Thoracic aorta (tissue), 2 donors: ENCODE measurements around the gene FNDC11. TPM values are rescaled to one million over a fixed set of nuclear protein-coding genes. Genes with fewer than 3 reads are reported as not detected.

Experiments
- ATAC-seq: fragments of 150-250 bp; one replicate; pipeline ENCODE4 v1.8.0; 2017; ENCODE audit warnings: low read depth; ENCODE audit not compliant: insufficient number of reproducible peaks, low FRiP score
- DNase-seq: peaks from one replicate; pipeline ENCODE4 v3.0.0-alpha.2; 2020; ENCODE audit warnings: low spot score
- H3K27ac ChIP-seq, 2 donors: fragments of 200-600 bp; sonication (generic); 1 replicate in 1 of 2; 2 replicates in 1 of 2; pipeline ENCODE4 v1.5.1; 2016; ENCODE audit warnings: mild to moderate bottlenecking in 2 of 2, moderate library complexity in 2 of 2
- H3K27me3 ChIP-seq: fragments of 200-600 bp; sonication (generic); replicated peaks from 2 replicates; pipeline ENCODE4 v1.6.0; 2016; ENCODE audit warnings: mild to moderate bottlenecking; ENCODE audit not compliant: insufficient read depth
- H3K36me3 ChIP-seq: fragments of 200-600 bp; sonication (generic); one replicate; pipeline ENCODE4 v1.5.1; 2016
- H3K4me1 ChIP-seq, 2 donors: fragments of 200-600 bp; sonication (generic); 1 replicate in 1 of 2; 2 replicates in 1 of 2; pipeline versions ENCODE4 v1.5.1 to v1.6.0; 2016; ENCODE audit warnings: low read depth in 2 of 2, mild to moderate bottlenecking in 1 of 2; ENCODE audit not compliant: control insufficient read depth in 1 of 2
- H3K4me3 ChIP-seq: fragments of 200-600 bp; sonication (generic); 2 replicates; pipeline ENCODE4 v1.5.1; 2016; ENCODE audit warnings: mild to moderate bottlenecking
- H3K9me3 ChIP-seq: fragments of 200-600 bp; sonication (generic); 2 replicates; pipeline ENCODE4 v1.5.1; 2016
- total RNA-seq, 2 donors: library from RNA; depleted of rRNA; stranded (reverse); fragments of >200 nt; gene quantifications; one replicate each; pipeline versions ENCODE4 v1.1.0 to v1.2.3, GENCODE V29; 2016
- TF ChIP-seq, protein P1 (sequence below): fragments of 200-600 bp; sonication (generic); IDR thresholded peaks from one replicate; pipeline ENCODE4 v1.5.1; 2019; ENCODE audit warnings: antibody characterized with exemption

FNDC11 gene
- total RNA-seq, 2 donors from 2014 or later = 0.54 TPM; not detected in 1

- Histone ChIP-seq H3K36me3 (no peaks in the 10 kb centered on the region), H3K9me3 (no peaks in the 10 kb centered on the region), H3K27me3 (no peaks in the 10 kb centered on the region), H3K4me3 (peak overlapping the region; percentile 65), H3K27ac (no peak overlapping the region), H3K4me1 (peaks cover 0 to 5% of the 10 kb centered on the region in 2 donors)
- TF ChIP-seq, protein P1, sequence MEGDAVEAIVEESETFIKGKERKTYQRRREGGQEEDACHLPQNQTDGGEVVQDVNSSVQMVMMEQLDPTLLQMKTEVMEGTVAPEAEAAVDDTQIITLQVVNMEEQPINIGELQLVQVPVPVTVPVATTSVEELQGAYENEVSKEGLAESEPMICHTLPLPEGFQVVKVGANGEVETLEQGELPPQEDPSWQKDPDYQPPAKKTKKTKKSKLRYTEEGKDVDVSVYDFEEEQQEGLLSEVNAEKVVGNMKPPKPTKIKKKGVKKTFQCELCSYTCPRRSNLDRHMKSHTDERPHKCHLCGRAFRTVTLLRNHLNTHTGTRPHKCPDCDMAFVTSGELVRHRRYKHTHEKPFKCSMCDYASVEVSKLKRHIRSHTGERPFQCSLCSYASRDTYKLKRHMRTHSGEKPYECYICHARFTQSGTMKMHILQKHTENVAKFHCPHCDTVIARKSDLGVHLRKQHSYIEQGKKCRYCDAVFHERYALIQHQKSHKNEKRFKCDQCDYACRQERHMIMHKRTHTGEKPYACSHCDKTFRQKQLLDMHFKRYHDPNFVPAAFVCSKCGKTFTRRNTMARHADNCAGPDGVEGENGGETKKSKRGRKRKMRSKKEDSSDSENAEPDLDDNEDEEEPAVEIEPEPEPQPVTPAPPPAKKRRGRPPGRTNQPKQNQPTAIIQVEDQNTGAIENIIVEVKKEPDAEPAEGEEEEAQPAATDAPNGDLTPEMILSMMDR = no peak
- peak; percentile 5 for ATAC-seq
- no peak for DNase-seq
Measured at GRCh38 chr20:63538204-63539091, 15.5 kb upstream of the FNDC11 start.

DNA sequence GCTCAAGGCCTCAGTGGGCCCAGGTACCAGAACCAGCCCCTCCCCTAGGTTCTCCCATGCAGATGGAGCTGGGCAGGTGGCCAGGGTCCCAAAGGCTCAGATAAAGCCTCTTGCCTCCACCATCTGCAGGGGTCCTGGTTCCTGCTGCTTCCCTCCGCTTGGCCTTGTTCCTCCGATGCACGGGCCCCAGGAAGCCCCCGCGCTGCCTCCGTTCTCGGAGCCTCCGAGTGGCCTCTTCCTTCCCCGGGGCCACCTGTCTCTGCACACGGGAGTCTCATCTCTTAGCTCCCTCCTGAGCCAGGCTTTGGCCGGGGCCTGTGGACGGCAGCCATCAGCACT lies 14.9 kb upstream of the FNDC11 start:
- Histone ChIP-seq H3K4me3 (no peak overlapping the region), H3K36me3 (no peaks in the 10 kb centered on the region), H3K27ac (no peak overlapping the region), H3K9me3 (no peaks in the 10 kb centered on the region), H3K4me1 (peaks cover 0 to 5% of the 10 kb centered on the region in 2 donors), H3K27me3 (no peaks in the 10 kb centered on the region)
- ATAC-seq (no peak), DNase-seq (no peak)
- TF ChIP-seq, protein P1 = no peak

DNA sequence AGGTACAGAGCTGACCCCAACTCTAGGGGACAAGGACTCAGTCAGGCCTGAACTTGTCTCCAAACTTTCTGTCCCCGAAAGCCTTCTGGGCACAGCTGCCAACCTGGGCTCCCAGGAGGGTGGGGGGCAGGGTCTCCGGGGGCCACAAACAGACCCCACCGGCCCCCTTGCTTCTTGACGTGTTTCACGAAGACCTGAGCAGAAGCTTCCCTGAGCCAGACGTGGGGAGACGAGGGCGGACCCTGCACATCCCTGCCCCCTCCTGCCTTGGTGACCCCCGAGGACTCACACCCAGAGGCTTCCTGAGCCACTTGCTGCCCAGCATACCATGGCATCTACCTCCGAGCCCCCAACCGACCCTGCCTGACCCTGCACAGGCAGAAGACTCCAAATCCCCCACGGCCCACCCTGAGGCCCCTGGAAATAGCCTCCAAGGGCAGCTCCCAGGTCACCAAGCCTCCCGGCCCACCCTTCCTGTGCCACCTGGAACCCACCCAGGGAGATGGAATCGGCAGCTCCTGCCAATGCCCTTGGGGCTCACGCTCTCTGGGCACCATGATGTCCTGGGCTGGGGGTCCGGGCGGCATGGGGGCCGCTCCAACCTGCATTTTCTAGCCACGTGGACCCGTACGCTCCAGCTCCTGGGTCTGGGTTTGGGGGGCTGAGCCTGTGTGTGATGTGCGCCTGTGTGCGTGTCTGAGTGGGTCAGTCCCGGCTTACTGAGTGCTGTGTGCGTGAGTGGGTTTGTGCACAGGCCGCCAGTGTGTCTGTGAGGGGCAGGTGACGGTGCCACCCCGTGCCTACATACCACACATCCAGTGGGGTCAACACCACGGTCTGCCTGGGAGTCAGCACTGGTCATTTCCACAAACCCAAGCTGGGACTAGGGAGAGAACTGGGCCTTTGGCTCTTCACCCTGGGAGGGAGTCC lies 14.3 kb upstream of the FNDC11 start:
- H3K27ac ChIP-seq = no peak overlapping the region
- peaks cover 0 to 5% of the 10 kb centered on the region in 2 donors for H3K4me1 ChIP-seq
- TF ChIP-seq, protein P1 = no peak
- H3K4me3 ChIP-seq = no peak overlapping the region
- DNase-seq = no peak
- H3K27me3 ChIP-seq = no peaks in the 10 kb centered on the region
- H3K36me3 ChIP-seq = no peaks in the 10 kb centered on the region
- H3K9me3 ChIP-seq = no peaks in the 10 kb centered on the region
- ATAC-seq = no peak

DNA sequence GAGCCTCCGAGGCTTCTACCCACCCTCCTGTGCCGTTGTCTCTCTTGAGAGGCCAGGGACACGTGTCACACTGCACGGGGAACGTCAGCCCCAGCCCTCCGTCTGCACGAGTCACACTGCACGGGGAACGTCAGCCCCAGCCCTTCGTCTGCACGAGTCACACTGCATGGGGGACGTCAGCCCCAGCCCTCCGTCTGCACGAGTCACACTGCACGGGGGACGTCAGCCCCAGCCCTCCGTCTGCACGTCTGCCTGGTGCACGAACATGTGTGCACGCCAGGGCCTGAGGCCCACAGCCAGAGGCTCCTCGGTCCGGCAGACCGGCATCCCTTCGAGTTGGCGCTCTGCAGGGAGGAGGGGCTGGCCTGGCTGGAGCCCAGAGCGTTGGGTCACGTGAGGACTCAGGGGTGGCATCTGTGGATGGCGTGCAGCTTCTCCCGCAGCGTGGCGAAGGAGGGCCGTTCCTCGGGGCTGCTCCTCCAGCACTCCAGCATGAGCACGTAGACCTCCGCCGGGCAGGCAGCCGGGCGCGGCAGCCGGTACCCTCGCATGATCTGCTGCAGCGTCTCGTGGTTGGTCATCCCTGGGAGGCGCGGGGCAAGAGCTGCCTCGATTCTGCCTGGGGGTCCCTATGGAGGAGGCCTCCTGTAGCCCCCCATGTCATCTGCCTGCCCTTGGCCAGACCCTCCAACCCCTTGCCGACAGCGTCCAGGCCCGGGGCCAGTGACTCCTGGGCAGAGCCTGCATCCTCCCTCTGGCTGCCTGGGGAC lies 13.4 kb upstream of the FNDC11 start:
- TF ChIP-seq, protein P1 = no peak
- no peak for DNase-seq
- Histone ChIP-seq H3K9me3 (no peaks in the 10 kb centered on the region), H3K4me1 (peaks cover 0 to 5% of the 10 kb centered on the region in 2 donors), H3K27ac (no peak overlapping the region), H3K4me3 (no peak overlapping the region), H3K27me3 (no peaks in the 10 kb centered on the region), H3K36me3 (no peaks in the 10 kb centered on the region)
- ATAC-seq = no peak
